HepG2 (cell line): ENCODE results near the gene TMEM258. TPM values are rescaled to one million over a fixed set of nuclear protein-coding genes. Genes with fewer than 3 reads are reported as not detected.
A peak's percentile ranks its signal among the peaks of the same experiment; 100 is the strongest.

Experiments used
- ATAC-seq: fragments of 200-7000 bp; cut with Tn5 transposase; 3 replicates; pipeline ENCODE4 v1.9.1; 2020; ENCODE audit warnings: mild to moderate bottlenecking, moderate library complexity
- BruUV-seq: library from RNA; stranded (reverse); fragments of 400-500 nt; replicated peaks from 2 replicates; lab custom pipeline; 2021; lab: Mats Ljungman, UMichigan
- CTCF ChIA-PET: fragments of 300-600 bp; formaldehyde crosslinking; extraction: SDS; loops from one replicate; lab custom pipeline; 2021; ENCODE audit warnings: low total read pairs, inconsistent platforms, low intra/inter-chr PET ratio; lab: Yijun Ruan, JAX
- POLR2A ChIA-PET: fragments of 350-600 bp; sonication (Branson Sonifier 250); formaldehyde crosslinking; loops from one replicate; lab custom pipeline; 2020; ENCODE audit warnings: antibody characterized with exemption, inconsistent platforms; lab: Yijun Ruan, JAX
- DNase-seq: peaks from one replicate; pipeline ENCODE4 v3.0.0-alpha.2; 2015; ENCODE audit warnings: low spot score
- FAIRE-seq: peaks from 3 replicates; lab custom pipeline; 2011; peaks lifted over from hg19 to GRCh38; lab: Jason Lieb, UNC
- H2AFZ ChIP-seq: one replicate; pipeline ENCODE4 v1.6.1; 2011; ENCODE audit warnings: low read length, inconsistent platforms
- H3K27ac ChIP-seq: fragments of 300-600 bp; 3 replicates; pipeline ENCODE4 v1.8.0; 2011; ENCODE audit warnings: mixed run types, mild to moderate bottlenecking, mixed read lengths, low read length, inconsistent platforms; ENCODE audit not compliant: insufficient read depth; ENCODE audit errors: extremely low read length
- H3K27me3 ChIP-seq, 2 experiments: fragments of 200-600 bp in 1 of 2; 2 replicates in 1 of 2; 3 replicates in 1 of 2; pipeline versions ENCODE4 v1.6.0 to v1.8.0; 2011; ENCODE audit warnings: low read length in 2 of 2, mild to moderate bottlenecking in 2 of 2, moderate library complexity in 2 of 2, inconsistent platforms in 1 of 2; ENCODE audit not compliant: insufficient read depth in 2 of 2, control insufficient read depth in 1 of 2
- H3K36me3 ChIP-seq, 2 experiments: fragments of 200-600 bp in 1 of 2; replicated peaks in 1 of 2; 2 replicates in 1 of 2; 3 replicates in 1 of 2; pipeline versions ENCODE4 v1.5.1 to v1.8.0; 2011; ENCODE audit warnings: low read length in 2 of 2, inconsistent platforms in 1 of 2; ENCODE audit not compliant: insufficient read depth in 2 of 2, control insufficient read depth in 1 of 2
- H3K4me1 ChIP-seq: 2 replicates; pipeline ENCODE4 v1.5.1; 2012; ENCODE audit warnings: low read length, inconsistent platforms; ENCODE audit not compliant: insufficient read depth
- H3K4me2 ChIP-seq: 2 replicates; pipeline ENCODE4 v1.6.0; 2011; ENCODE audit warnings: low read depth, low read length, inconsistent platforms
- H3K4me3 ChIP-seq, 3 experiments: fragments of 200-600 bp in 1 of 3; sonication (generic), shearing (Covaris generic) in 1 of 3; replicated peaks in 1 of 3; 2 replicates each; pipeline ENCODE4 v1.5.1; 2011 to 2016; ENCODE audit warnings: low read length in 3 of 3, inconsistent platforms in 2 of 3, low read depth in 2 of 3, mild to moderate bottlenecking in 2 of 3, control low read depth in 1 of 3, mixed read lengths in 1 of 3; ENCODE audit not compliant: insufficient read depth in 1 of 3
- H3K79me2 ChIP-seq: one replicate; pipeline ENCODE4 v1.6.1; 2011; ENCODE audit warnings: low read length, inconsistent platforms; ENCODE audit not compliant: insufficient read depth
- H3K9ac ChIP-seq: 2 replicates; pipeline ENCODE4 v1.6.0; 2011; ENCODE audit warnings: mild to moderate bottlenecking, low read depth, low read length, inconsistent platforms; ENCODE audit not compliant: insufficient read depth
- H3K9me3 ChIP-seq: 2 replicates; pipeline ENCODE4 v1.5.1; 2012; ENCODE audit warnings: mild to moderate bottlenecking, low read length
- H4K20me1 ChIP-seq: 2 replicates; pipeline ENCODE4 v1.6.0; 2011; ENCODE audit warnings: inconsistent platforms, mild to moderate bottlenecking, low read length, moderate library complexity; ENCODE audit not compliant: insufficient read depth
- AGO1 ChIP-seq: fragments of 200-400 bp; formaldehyde crosslinking; IDR thresholded peaks from 2 replicates; pipeline ENCODE4 v1.6.1; 2017; ENCODE audit warnings: mild to moderate bottlenecking, low read depth, low read length, moderate library complexity; ENCODE audit not compliant: poor library complexity, severe bottlenecking
- AGO2 ChIP-seq: fragments of 200-400 bp; formaldehyde crosslinking; optimal IDR thresholded peaks from 2 replicates; pipeline ENCODE3; 2017; ENCODE audit warnings: mild to moderate bottlenecking, low read depth, low read length, moderate library complexity
- BRD4 ChIP-seq: sonication (generic); formaldehyde crosslinking; IDR thresholded peaks from 2 replicates; pipeline ENCODE4 v1.4.0; 2020; ENCODE audit warnings: missing genetic modification reagents
- ELF4 ChIP-seq: sonication (generic); formaldehyde crosslinking; IDR thresholded peaks from 2 replicates; pipeline ENCODE4 v1.5.0; 2020; ENCODE audit warnings: missing genetic modification reagents, mild to moderate bottlenecking, moderate library complexity, borderline replicate concordance
- HNRNPL ChIP-seq: fragments of 200-400 bp; formaldehyde crosslinking; IDR thresholded peaks from 2 replicates; pipeline ENCODE4 v1.6.1; 2017; ENCODE audit warnings: mild to moderate bottlenecking, low read depth, low read length
- MAF1 ChIP-seq: sonication (generic); formaldehyde crosslinking; IDR thresholded peaks from 2 replicates; pipeline ENCODE4 v1.5.0; 2020; ENCODE audit warnings: missing genetic modification reagents, borderline replicate concordance
- MIER3 ChIP-seq: IDR thresholded peaks from 2 replicates; pipeline ENCODE4 v1.6.1; 2016; ENCODE audit warnings: missing compliant biosample characterization, borderline replicate concordance
- NFE2L1 ChIP-seq: sonication (generic); formaldehyde crosslinking; IDR thresholded peaks from 2 replicates; pipeline ENCODE4 v1.4.0; 2020; ENCODE audit warnings: missing genetic modification reagents, mild to moderate bottlenecking, borderline replicate concordance
- RBM22 ChIP-seq: fragments of 200-400 bp; formaldehyde crosslinking; optimal IDR thresholded peaks from 2 replicates; pipeline ENCODE3; 2017; ENCODE audit warnings: mild to moderate bottlenecking, low read length, moderate library complexity
- ZEB1 ChIP-seq: IDR thresholded peaks from 2 replicates; pipeline ENCODE4 v1.6.1; 2012; ENCODE audit warnings: mild to moderate bottlenecking, low read depth, inconsistent platforms; ENCODE audit not compliant: insufficient replicate concordance
- ZFX ChIP-seq: sonication (generic); formaldehyde crosslinking; IDR thresholded peaks from 2 replicates; pipeline ENCODE4 v1.4.0; 2020; ENCODE audit warnings: mild to moderate bottlenecking, low read depth, missing genetic modification reagents, moderate library complexity
- ZNF83 ChIP-seq: sonication (generic); formaldehyde crosslinking; IDR thresholded peaks from 2 replicates; pipeline ENCODE4 v1.4.0; 2020; ENCODE audit warnings: missing genetic modification reagents, mild to moderate bottlenecking, borderline replicate concordance
- ZSCAN21 ChIP-seq: sonication (generic); formaldehyde crosslinking; IDR thresholded peaks from 2 replicates; pipeline ENCODE4 v1.8.0; 2022; ENCODE audit warnings: mild to moderate bottlenecking, missing genetic modification reagents, moderate library complexity, borderline replicate concordance
- WGBS: methylation state at CpG from one replicate; pipeline ENCODE4 v1.1.6; 2017; ENCODE audit warnings: low lambda C conversion rate; 5-methylcytosine and 5-hydroxymethylcytosine counted together
- in situ Hi-C: cut with HindIII; loops from 2 replicates; pipeline ENCODE4 v1.10.0; 2017; ENCODE audit warnings: low pct_unique_long_range_greater_than_20kb; ENCODE audit not compliant: extremely low pct_ligation_motif_present
- intact Hi-C: fragments of 100-400 bp; cut with micrococcal nuclease; formaldehyde crosslinking; loops from one replicate; pipeline ENCODE4 v1.10.0; 2022; ENCODE audit not compliant: unreplicated experiment
- polyA plus RNA-seq, 8 experiments: library from polyadenylated mRNA; depleted of rRNA in 3 of 8; stranded (reverse) in 7 of 8; unstranded in 1 of 8; fragments of >200 nt; fragmentation: Illumina TruSeq in 4 of 8; extraction: Trizol in 4 of 8; gene quantifications; 2 replicates each; pipeline versions ENCODE4 v1.2.1 to v1.2.3, GENCODE V29; 2011 to 2016; ENCODE audit warnings: low read depth in 4 of 8, missing spikeins in 1 of 8, mixed read lengths in 1 of 8; ENCODE audit not compliant: insufficient read depth in 1 of 8
- total RNA-seq, 5 experiments: library from RNA; depleted of rRNA; stranded (reverse); fragments of >200 nt; fragmentation: Illumina TruSeq; extraction: Trizol; gene quantifications; 2 replicates each; pipeline ENCODE4 v1.2.3, GENCODE V29; 2016; ENCODE audit warnings: low read depth in 1 of 5
- TF ChIP-seq, protein P1 (sequence below): sonication (generic); formaldehyde crosslinking; IDR thresholded peaks from 2 replicates; pipeline ENCODE4 v1.8.0; 2022; ENCODE audit warnings: missing genetic modification reagents, low read depth, mild to moderate bottlenecking, borderline replicate concordance
- TF ChIP-seq, protein P2 (sequence below): sonication (generic); formaldehyde crosslinking; IDR thresholded peaks from 2 replicates; pipeline ENCODE4 v1.5.1; 2020; ENCODE audit warnings: mild to moderate bottlenecking, missing genetic modification reagents, moderate library complexity
- TF ChIP-seq, protein P3 (sequence below): sonication (generic); formaldehyde crosslinking; IDR thresholded peaks from 2 replicates; pipeline ENCODE4 v1.4.0; 2020; ENCODE audit warnings: missing genetic modification reagents, low read depth, mild to moderate bottlenecking, borderline replicate concordance

TMEM258 gene
- total and polyA plus RNA-seq, 2 of the 13 experiments (the other 11 are each of a cell fraction or from before 2014, with no cell fraction given), result 175 to 424 TPM

DNA sequence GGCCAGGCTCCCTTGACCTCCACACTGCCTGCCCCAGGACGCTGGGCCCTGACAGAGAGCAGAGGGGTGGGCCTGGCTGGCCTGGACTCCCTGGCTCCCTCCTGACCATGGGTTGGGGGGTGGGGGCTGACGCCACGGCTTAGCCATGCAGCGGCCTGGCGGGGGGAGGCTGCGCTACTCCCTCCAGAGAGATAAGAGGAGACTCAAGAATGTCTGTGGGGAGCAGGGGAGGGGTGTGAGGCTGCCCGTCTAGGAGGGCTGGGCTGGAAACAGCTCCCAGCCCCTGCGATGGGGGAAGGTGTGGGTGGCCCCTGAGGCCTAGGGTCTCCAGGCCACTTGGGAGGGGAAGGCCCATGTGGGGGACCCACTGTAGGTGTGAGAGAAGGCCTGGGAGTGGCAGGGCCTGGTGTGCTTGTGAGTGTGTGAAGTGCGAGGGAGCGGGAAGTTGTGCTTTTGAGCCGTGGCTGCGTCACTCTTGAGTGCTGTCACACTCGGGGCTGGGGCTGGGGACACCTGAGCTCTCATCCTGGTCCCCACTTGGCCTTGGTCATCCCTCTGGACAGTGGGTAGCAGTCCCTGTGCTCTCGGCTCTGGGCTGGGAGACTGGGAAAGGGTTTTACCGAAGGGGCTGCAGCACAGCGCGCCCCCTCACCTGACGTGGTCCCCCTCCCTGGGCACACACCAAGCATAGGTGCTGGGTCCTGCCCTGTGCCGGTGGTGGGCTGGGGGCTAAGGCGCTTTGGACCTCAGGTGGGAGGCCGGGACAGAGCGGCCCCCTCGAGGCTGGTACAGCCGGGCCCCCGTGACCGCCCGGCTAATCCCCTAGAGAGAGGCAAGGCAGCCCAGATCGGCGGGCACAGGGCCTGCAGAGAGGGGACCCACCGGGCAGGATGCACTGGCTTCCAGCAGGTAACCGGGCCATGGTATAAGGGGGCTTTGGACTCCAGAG, 37.6 kb downstream of the TMEM258 start:
- DNase-seq (no peak), FAIRE-seq (no peak), ATAC-seq (no peak)
- peak overlapping the region; percentile 93 for H3K4me2 ChIP-seq
- 81% methylated on average over 18 of the region's 31 CpGs for WGBS
- no peaks in the 10 kb centered on the region for H3K36me3 ChIP-seq
- no TSS peak for BruUV-seq
- peaks cover 89% of the 10 kb centered on the region for H3K4me1 ChIP-seq
- H3K9ac ChIP-seq, result peak overlapping the region; percentile 89
- H4K20me1 ChIP-seq, result no peaks in the 10 kb centered on the region
- intact Hi-C loops (loop anchor here (1.0 kb wide), 1 partner anchor 21 kb away; no protein-coding TSS in a partner anchor), in situ Hi-C loops (no loop called here)
- peaks cover 63% of the 10 kb centered on the region for H3K79me2 ChIP-seq
- CTCF ChIA-PET, result interaction anchor here (1.3 to 5.4 kb wide), 2 partner anchors 14 to 22 kb away, joined by 8 to 51 read pairs; no protein-coding TSS in a partner anchor
- H3K4me3 ChIP-seq, result peak overlapping the region; percentile 69 to 87 (median 74)
- POLR2A ChIA-PET, result interaction anchor here (1.4 to 4.6 kb wide), 3 partner anchors 13 to 60 kb away, joined by 6 to 92 read pairs (median 11); no protein-coding TSS in a partner anchor
- H2AFZ ChIP-seq, result no peak overlapping the region
- peak overlapping the region; percentile 100 for H3K27ac ChIP-seq
- H3K27me3 ChIP-seq, result no peaks in the 10 kb centered on the region
- no peaks in the 10 kb centered on the region for H3K9me3 ChIP-seq
- TF ChIP-seq ELF4 (CRISPR knock-in tag) (no peak), RBM22 (no peak), ZSCAN21 (CRISPR knock-in tag) (0 out of 2 replicates have a peak, but pooled peaks have one; percentile 48), BRD4 (CRISPR knock-in tag) (no peak), AGO1 (no peak), MAF1 (CRISPR knock-in tag) (no peak), AGO2 (peak; percentile 83), ZFX (peak; percentile 29; the same call in 1 of the 2 replicates), MIER3 (CRISPR knock-in tag) (no peak), NFE2L1 (no peak), ZNF83 (CRISPR knock-in tag) (no peak), HNRNPL (0 out of 2 replicates have a peak, but pooled peaks have one; percentile 38), ZEB1 (no peak)
- TF ChIP-seq, protein P1, sequence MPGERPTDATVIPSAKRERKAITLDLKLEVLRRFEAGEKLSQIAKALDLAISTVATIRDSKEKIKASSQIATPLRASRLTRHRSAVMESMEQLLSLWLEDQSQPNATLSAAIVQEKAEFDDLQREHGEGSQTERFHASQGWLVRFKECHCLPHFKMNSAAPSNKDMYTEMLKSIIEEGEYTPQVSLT, result no peak
- TF ChIP-seq, protein P2, sequence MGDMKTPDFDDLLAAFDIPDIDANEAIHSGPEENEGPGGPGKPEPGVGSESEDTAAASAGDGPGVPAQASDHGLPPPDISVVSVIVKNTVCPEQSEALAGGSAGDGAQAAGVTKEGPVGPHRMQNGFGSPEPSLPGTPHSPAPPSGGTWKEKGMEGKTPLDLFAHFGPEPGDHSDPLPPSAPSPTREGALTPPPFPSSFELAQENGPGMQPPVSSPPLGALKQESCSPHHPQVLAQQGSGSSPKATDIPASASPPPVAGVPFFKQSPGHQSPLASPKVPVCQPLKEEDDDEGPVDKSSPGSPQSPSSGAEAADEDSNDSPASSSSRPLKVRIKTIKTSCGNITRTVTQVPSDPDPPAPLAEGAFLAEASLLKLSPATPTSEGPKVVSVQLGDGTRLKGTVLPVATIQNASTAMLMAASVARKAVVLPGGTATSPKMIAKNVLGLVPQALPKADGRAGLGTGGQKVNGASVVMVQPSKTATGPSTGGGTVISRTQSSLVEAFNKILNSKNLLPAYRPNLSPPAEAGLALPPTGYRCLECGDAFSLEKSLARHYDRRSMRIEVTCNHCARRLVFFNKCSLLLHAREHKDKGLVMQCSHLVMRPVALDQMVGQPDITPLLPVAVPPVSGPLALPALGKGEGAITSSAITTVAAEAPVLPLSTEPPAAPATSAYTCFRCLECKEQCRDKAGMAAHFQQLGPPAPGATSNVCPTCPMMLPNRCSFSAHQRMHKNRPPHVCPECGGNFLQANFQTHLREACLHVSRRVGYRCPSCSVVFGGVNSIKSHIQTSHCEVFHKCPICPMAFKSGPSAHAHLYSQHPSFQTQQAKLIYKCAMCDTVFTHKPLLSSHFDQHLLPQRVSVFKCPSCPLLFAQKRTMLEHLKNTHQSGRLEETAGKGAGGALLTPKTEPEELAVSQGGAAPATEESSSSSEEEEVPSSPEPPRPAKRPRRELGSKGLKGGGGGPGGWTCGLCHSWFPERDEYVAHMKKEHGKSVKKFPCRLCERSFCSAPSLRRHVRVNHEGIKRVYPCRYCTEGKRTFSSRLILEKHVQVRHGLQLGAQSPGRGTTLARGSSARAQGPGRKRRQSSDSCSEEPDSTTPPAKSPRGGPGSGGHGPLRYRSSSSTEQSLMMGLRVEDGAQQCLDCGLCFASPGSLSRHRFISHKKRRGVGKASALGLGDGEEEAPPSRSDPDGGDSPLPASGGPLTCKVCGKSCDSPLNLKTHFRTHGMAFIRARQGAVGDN (CRISPR knock-in tag), result peak; percentile 57
- TF ChIP-seq, protein P3, sequence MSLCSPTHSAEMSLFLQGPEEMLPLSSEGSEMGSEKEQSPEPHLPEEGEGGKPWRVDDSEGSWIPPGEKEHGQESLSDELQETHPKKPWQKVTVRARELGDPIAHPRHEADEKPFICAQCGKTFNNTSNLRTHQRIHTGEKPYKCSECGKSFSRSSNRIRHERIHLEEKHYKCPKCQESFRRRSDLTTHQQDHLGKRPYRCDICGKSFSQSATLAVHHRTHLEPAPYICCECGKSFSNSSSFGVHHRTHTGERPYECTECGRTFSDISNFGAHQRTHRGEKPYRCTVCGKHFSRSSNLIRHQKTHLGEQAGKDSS, result 0 out of 2 replicates have a peak, but pooled peaks have one; percentile 19
